Stimulated activated CD8-positive, alpha-beta memory T cell treated with anti-CD3 and anti-CD28 coated beads, Interleukin-4, amount 100 ng/mL, for 48 hours (primary cell): ENCODE measurements around the gene MPST.
A peak's percentile ranks its signal among the peaks of the same experiment; 100 is the strongest.

ENCODE experiments used
- DNase-seq: peaks from one replicate; pipeline ENCODE4 v3.0.0-alpha.2; 2020

Gene MPST

DNA sequence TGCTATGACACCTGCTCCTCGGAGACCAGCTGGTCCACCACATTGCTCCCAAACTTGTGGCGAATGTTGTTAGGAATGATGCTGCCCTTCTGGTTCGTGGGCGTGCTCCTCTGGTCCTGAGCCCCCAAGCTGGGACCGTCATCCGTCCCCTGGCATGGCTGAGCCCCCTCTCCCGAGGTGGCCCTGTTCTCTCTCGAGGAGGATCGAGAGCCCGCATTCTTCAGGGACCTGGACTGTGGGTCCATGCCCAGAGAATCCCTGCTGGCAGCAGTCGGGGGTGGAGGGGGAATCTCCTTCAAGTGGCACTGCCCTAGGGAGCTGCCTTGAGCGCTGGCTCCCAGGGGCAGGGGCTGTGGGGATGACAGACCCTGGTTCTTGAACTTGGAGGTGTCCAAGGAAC lies 17.7 kb upstream of the MPST start:
- no peak for DNase-seq

DNA sequence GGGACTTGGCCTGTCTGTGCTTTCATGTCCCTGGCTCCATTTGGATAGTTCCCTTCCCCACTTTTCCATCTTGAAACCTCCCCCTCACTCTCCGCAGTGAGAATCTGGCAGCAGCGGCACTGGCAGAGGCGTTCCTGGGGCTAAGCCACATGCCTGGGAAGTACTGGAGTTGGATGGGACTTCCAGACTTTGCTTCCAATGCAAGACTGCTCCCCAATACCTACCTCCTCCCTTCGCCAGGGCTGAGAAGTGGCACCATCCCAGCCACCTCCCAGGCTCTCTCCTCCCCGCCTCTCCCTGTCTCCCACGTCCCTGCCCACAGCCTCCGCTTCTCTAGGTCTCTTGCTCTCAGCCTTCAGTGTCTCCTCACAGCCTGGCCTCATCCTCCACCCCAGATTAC lies 16.9 kb upstream of the MPST start:
- no peak for DNase-seq

DNA sequence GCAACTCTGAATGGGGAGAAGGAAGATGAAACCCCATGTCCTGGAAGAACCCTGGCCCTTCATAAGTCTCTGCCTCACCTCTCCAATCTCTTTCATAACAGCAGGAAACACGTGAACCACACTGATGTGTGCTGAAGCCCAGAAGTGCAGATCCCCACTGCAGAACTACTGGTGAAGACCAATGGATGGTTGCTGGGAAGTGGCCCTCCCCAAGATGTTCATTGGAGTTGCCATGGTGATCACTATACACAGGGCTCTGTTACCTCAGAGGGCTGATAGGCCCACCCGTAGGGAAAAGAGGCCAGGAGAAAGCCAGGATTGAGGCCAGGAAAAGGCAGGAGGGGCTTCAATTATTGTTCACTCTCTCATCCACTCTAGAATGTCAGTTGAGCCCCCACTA lies 11.9 kb upstream of the MPST start:
- DNase-seq: no peak

DNA sequence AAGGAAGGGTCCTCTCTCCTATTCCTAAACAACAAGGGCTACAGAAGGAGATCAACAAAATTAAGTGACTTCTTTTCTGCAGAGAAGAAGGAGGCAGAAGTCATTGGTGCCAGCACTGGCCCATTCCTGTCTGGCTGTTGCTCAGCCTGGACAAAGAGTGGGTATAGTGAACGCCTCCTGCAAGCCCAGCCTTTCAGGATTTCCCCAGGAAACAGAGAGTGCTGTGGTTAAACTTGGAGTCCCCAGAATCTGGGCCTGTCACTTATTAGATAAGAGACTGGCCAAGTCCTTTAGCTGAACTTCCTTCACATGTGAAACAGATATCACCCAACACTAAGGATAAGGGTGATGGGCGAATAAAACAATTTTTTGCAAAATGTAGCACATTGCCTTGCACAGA lies 11.2 kb upstream of the MPST start:
- DNase-seq: no peak

GRCh38 chr22:37009490-37009889 lies 10.1 kb upstream of the MPST start:
- no peak for DNase-seq

- no peak for DNase-seq
Observed at GRCh38 chr22:37010174-37010573, 9.4 kb upstream of the MPST start.

GRCh38 chr22:37010976-37011375 lies 8.6 kb upstream of the MPST start:
- DNase-seq: no peak

GRCh38 chr22:37011472-37011871 lies 8.1 kb upstream of the MPST start:
- no peak for DNase-seq

- DNase-seq: no peak
Observed at GRCh38 chr22:37012262-37012904, 7.2 kb upstream of the MPST start.

GRCh38 chr22:37012956-37013355 lies 6.6 kb upstream of the MPST start:
- no peak for DNase-seq

DNA sequence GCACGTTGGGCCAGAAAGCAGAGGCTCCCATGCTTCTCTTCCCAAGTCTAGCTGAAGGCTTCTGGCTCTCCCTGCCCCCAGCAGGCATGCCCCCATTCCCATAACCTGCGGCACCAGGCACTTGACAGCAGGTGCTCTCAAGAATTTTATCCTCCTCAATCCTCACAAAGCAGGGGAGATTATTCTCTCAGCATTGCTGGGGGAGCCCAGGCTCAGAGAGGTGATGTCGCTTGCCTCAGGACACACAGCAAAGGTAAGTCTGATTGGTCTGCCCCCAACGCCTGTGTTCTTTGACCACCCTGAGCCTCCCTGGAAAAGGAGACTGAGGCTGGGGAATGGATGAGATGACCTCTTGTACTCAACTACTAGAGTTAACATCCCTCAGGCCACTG lies 5.1 kb upstream of the MPST start:
- no peak for DNase-seq

DNA sequence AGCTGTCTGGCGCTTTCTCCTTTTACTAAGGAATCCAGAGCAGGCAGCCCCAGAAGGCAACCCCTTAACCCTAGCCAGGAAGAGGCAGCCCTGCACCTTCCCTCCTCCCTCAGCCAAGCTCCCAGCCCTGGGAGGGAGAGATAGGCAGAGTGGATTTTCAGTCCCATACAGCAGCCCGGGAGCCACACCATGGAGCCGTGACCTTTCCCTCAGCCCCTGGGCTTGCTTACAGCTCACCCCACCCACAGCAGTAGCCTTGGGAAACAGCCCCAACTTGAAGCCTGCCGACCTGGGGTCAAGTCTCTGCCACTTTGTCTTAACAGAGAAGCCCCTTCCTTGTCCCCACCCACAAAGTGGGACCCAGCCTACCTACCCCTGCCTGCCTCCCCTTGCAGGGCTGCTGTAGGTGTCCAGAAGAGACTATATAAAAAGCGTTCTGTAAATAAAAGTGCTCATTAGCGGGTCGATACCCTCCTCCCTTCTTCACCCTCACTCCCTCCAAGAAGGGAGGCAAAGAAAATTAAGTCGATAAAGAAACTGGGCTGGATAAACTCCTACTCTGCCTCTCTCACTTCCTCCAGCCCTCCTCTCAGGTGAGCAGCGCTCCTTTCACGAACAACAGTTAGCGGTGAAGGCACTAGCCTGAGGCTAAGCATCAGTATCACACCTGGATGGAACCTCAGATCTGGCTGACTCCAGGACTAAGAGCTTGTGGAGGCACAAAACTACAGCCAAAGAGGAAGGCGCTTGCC lies 4.5 kb upstream of the MPST start:
- DNase-seq: no peak

- no peak for DNase-seq
Observed at GRCh38 chr22:37015587-37015878, 4.0 kb upstream of the MPST start.

DNA sequence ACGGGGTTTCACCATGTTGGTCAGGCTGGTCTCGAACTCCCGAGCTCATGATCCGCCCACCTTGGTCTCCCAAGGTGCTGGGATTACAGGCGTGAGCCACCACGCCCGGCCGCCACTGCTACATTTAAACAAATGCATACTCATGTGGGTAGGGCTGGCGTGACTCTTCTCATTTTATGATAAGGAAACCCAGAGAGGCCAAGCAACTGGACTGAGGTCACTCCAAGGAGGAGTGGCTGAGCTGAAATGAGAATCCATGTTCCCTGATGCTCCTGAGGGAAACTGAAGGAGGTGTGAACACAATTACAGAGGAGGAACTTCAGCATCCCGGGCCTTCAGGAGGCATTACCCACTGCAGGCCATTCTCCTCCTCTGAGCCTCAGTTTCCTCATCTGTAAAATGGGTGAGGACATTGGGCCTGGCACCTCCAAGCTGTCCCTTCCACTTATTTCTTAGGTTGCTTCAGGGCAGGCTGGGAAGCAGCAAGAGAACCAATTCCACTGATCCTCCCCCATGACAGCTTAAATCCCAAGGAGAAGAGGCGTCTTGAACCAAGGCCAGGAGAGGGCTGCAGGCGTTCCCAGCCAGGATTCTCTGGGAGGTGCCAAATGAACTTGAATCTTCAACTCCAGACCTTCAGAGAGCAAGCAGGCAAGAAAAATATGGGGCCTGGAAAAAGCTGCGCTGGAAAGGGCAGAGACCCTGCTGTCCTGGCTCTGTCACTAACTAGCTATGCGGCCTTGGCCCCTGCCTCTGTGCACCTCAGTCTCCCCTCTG lies 3.2 kb upstream of the MPST start:
- DNase-seq: no peak

DNA sequence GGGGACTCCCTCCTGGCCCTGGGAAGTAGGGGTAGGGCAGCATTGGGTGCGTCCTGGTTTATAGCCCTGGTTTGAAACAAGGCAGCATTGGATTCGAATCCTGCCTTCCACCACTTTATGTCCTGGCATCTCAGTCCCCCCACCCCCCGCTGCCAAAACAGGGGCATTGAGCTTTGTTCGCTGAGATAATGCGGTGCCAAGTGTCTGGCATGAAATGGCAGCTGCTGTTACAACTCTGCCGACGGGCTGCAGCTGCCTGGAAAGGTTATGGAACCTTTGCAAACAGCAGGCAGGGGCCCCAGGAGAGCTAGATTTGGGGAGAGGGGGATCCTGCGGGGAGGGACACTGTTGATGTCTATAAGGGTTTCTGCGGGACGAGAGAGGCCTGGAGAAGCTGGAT lies 2.2 kb upstream of the MPST start:
- DNase-seq: no peak

DNA sequence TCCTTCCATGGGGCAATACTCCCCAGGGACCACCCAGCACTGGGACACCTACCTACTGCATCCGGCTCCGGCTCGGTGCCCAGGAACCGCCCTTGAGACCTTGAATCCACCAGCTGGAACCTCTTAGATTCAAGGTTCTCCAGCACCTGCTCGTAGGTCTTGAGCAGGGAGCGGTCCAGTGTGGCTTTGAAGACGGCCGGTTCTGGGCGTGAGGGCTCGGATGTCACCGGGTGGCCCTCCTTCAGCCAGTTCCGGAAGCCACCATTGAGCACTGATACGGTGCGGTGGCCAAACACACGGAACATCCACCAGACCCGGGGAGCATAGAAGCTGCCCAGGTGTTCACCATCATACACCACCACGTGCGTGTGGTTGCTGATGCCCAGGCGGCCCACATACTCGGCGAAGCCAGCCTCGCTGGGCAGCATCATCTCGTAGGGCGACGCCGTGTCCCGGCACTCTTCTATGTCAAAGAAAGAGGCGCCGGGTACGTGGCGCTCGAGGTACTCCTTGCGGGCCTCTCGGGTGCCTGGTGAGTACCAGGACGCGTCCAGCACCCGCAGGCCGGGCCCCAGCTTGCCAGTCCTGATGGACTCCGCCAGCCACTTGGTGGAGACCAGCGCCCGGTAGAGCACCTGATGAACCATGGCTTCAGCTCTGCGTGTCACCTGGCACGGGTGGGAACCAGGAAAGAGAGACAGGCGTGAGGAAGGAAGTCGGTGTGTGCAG lies 1.3 kb upstream of the MPST start:
- DNase-seq: no peak

GRCh38 chr22:37018815-37019308 lies 680 bp upstream of the MPST start:
- DNase-seq: no peak

GRCh38 chr22:37020192-37020479 lies 594 bp downstream of the MPST start:
- no peak for DNase-seq

- DNase-seq: no peak
Observed at GRCh38 chr22:37021041-37021440, 1.5 kb downstream of the MPST start.

DNA sequence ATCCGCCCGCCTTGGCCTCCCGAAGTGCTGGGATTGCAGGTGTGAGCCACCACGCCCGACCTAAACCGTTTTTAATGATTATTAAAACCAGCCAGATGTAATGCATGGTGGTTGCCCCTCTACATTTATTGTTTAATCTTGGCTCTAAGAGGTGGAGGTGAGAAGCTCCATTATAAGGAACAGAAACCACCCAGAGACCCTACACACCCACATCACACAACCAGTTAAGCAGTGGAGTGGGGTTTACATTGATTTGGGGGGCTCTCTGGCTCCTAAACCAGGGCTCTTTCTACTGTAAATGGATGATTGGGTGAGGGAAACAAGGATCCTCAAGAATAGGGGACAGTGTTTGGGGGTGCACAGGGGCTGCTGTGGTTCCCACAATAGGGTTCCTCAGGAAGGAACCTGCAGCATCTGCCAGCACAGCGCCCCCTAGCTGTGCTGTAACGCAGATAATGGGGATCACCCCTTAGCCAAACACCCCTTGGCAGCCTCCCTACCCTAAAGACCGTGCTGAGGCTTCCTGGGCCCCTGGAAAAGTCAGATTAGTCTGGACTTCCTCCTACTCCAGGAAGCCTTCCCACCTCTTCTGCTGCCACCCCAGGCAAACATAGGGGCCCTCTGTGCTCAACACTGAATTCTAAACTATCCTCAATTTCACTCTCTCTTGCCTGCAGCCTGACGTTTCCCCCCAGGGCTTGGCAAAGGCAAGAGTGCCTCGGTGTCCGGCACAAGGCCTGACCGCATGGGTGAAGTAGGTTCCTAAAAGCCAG lies 2.4 kb downstream of the MPST start:
- DNase-seq: peak; percentile 77

DNA sequence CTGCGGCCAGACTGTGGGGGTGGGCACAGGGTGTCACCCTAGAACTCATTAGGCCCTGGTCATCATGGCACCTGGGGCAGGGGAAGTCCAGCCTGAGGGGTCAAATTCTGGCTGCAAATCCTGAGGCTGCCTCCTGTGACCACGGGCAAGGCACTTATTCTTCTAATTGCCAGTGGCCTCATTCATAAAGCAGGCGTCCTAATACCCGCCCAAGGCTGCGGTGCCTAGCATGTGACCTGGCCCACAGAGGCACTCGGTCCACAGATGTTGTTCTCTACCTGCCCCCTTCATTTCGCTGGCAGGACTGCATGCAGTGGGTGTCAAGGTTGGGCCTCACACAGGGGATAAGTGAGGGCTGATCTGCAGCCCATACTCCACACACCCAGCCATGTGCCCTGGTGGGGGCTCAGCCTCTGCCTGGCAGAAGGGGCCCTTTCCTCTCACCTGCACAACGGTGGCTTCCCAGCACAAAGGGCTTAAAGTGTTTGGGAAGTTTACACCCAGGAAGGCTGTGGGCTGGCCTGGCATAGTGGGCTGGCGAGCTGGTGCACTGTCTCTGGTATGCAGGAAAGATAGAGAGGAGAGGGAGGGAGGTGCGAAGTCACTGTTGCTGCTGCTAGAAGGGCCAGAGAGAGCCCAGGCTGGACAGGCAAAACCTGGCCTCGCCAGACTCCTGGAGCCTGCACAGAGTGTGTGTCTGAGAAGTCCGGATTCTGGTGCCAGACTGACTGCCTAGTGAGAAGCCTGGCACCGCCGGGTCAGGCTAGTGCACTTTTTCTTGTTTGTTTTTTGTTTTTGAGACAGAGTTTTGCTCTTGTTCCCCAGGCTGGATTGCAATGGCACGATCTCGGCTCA lies 3.2 kb downstream of the MPST start:
- no peak for DNase-seq
